ENCODE results near the gene OCIAD1. TPM values are rescaled to one million over a fixed set of nuclear protein-coding genes. Genes with fewer than 3 reads are reported as not detected.
A peak's percentile ranks its signal among the peaks of the same experiment; 100 is the strongest.

The OCIAD1 gene
- total and polyA plus RNA-seq, 2 of the 13 experiments (the other 11 are each of a cell fraction or from before 2014, with no cell fraction given) = 67.3 to 74.9 TPM

DNA sequence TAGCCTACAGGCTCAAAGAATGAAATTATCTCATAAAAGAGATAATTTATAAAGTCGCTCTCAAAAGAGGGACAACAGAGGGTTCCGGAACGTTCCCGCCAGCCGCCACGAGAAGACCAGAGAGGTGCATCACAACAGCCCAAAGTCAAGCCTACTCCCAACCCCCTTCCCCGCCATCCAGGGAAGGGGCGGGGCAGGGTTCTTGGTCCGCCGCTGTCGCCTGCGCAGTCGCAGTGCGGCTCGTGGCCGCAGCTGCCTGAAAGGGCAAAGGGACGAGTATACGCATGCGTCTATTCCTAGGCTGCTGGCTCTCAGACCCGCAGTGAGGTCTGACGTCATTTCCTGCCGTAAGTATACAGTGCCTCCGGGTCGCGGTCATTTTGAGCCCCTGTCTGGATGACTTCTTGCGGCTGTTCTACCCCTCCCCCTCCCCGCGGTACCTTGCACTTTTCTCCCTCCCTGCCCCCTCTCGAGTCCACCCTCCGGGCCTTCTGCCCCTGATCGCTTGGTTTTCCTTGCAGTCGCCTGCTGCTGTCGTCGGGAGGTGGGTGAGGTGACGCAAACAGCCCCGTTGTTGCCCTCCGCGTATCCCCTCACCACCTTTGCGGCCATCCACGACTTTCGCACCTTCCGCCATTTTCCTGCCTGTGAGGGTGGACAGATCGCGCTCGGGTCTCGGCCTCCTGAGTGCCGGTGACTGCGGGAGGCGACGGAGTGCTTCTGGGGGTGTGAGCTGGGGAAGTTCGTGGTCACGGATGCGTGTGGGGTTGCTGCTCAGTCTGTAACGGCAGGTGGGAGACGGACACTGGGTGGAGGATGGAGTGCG is at the start of gene OCIAD1 (continued):
- TF ChIP-seq HMGXB3 (CRISPR knock-in tag; IDR thresholded peaks at IDR 0.05; ENCODE audit: borderline replicate concordance) (no peak), ESRRA (CRISPR knock-in tag; IDR thresholded peaks at IDR 0.05; ENCODE audit: low read depth) (no peak), DBP (CRISPR knock-in tag; IDR thresholded peaks at IDR 0.05; ENCODE audit: not compliant biosample characterization) (no peak), ZNF749 (CRISPR knock-in tag; IDR thresholded peaks at IDR 0.05; ENCODE audit: borderline replicate concordance) (no peak), ZBTB21 (CRISPR knock-in tag; IDR thresholded peaks at IDR 0.05) (peak; percentile 85), SMAD3 (CRISPR knock-in tag; IDR thresholded peaks at IDR 0.05) (0 out of 2 replicates have a peak, but pooled peaks have one; percentile 6), MTA1 (CRISPR knock-in tag; IDR thresholded peaks at IDR 0.05; ENCODE audit: borderline replicate concordance) (peak; percentile 62; the same call in 1 of the 2 replicates), ZBTB3 (CRISPR knock-in tag; IDR thresholded peaks at IDR 0.05; ENCODE audit: borderline replicate concordance, low read depth) (no peak; the same call in 1 of the 2 replicates), NFYC (CRISPR knock-in tag; IDR thresholded peaks at IDR 0.05) (no peak), KLF15 (CRISPR knock-in tag; IDR thresholded peaks at IDR 0.05; ENCODE audit: borderline replicate concordance) (no peak), CEBPG (CRISPR knock-in tag; IDR thresholded peaks at IDR 0.05) (no peak), ZC3H13 (CRISPR knock-in tag; IDR thresholded peaks at IDR 0.05) (no peak), MBD4 (IDR thresholded peaks at IDR 0.05; ENCODE audit: borderline replicate concordance, low read length) (no peak), ZFP1 (CRISPR knock-in tag; IDR thresholded peaks at IDR 0.05) (no peak), FLYWCH1 (CRISPR knock-in tag; IDR thresholded peaks at IDR 0.05) (no peak), PTBP1 (IDR thresholded peaks at IDR 0.05; ENCODE audit: low read depth, low read length, poor library complexity, severe bottlenecking) (no peak), SOX13 (IDR thresholded peaks at IDR 0.05) (no peak), SOX13 (CRISPR knock-in tag; conservative IDR thresholded peaks at IDR 0.05 in 1 of 2, IDR thresholded peaks at IDR 0.05 in 1 of 2) (no peak), CAMTA2 (CRISPR knock-in tag; IDR thresholded peaks at IDR 0.05; ENCODE audit: borderline replicate concordance) (no peak), MED1 (CRISPR knock-in tag; IDR thresholded peaks at IDR 0.05) (no peak), ZNF570 (CRISPR knock-in tag; IDR thresholded peaks at IDR 0.05; ENCODE audit: borderline replicate concordance) (no peak), ZNF746 (CRISPR knock-in tag; IDR thresholded peaks at IDR 0.05) (0 out of 2 replicates have a peak, but pooled peaks have one; percentile 69), ARNTL (CRISPR knock-in tag; IDR thresholded peaks at IDR 0.05) (no peak)
- TF ChIP-seq, protein P1, sequence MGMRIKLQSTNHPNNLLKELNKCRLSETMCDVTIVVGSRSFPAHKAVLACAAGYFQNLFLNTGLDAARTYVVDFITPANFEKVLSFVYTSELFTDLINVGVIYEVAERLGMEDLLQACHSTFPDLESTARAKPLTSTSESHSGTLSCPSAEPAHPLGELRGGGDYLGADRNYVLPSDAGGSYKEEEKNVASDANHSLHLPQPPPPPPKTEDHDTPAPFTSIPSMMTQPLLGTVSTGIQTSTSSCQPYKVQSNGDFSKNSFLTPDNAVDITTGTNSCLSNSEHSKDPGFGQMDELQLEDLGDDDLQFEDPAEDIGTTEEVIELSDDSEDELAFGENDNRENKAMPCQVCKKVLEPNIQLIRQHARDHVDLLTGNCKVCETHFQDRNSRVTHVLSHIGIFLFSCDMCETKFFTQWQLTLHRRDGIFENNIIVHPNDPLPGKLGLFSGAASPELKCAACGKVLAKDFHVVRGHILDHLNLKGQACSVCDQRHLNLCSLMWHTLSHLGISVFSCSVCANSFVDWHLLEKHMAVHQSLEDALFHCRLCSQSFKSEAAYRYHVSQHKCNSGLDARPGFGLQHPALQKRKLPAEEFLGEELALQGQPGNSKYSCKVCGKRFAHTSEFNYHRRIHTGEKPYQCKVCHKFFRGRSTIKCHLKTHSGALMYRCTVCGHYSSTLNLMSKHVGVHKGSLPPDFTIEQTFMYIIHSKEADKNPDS (CRISPR knock-in tag; IDR thresholded peaks at IDR 0.05) = no peak
